Neural cell (in vitro differentiated cells): ENCODE results near the gene GSN. TPM values are rescaled to one million over a fixed set of nuclear protein-coding genes. Genes with fewer than 3 reads are reported as not detected.

Experiments
- H2AFZ ChIP-seq: fragments of 200-600, 300-800 bp; sonication (generic), shearing (Covaris generic); 2 replicates; pipeline ENCODE4 v1.6.0; 2014; ENCODE audit warnings: low read depth, mild to moderate bottlenecking, antibody characterized with exemption, low read length, moderate library complexity
- H3F3A ChIP-seq: fragments of 200-600 bp; shearing (Covaris generic); 2 replicates; pipeline ENCODE4 v1.6.1; 2016; ENCODE audit warnings: mild to moderate bottlenecking, moderate library complexity, mixed read lengths, antibody characterized with exemption, low read length; ENCODE audit not compliant: insufficient read depth, poor library complexity, severe bottlenecking
- H3K27ac ChIP-seq: fragments of 200-600, 300-800 bp; sonication (generic), shearing (Covaris generic); 2 replicates; pipeline ENCODE4 v1.5.1; 2014; ENCODE audit warnings: mild to moderate bottlenecking, low read length, moderate library complexity
- H3K27me3 ChIP-seq: fragments of 300-800, 200-600 bp; sonication (generic), shearing (Covaris generic); 2 replicates; pipeline ENCODE4 v1.6.0; 2014; ENCODE audit warnings: mild to moderate bottlenecking, low read depth, low read length, moderate library complexity; ENCODE audit not compliant: insufficient read depth
- H3K36me3 ChIP-seq: fragments of 300-800, 200-600 bp; sonication (generic), shearing (Covaris generic); 2 replicates; pipeline ENCODE4 v1.5.1; 2014; ENCODE audit warnings: mild to moderate bottlenecking, antibody characterized with exemption, low read length, moderate library complexity; ENCODE audit not compliant: insufficient read depth
- H3K4me2 ChIP-seq: fragments of 300-800, 200-600 bp; sonication (generic), shearing (Covaris generic); 2 replicates; pipeline ENCODE4 v1.6.0; 2014; ENCODE audit warnings: mild to moderate bottlenecking, low read length
- H3K4me3 ChIP-seq: fragments of 300-800, 200-600 bp; sonication (generic), shearing (Covaris generic); 2 replicates; pipeline ENCODE4 v1.5.1; 2014; ENCODE audit warnings: mild to moderate bottlenecking, low read length, moderate library complexity
- H3K79me2 ChIP-seq: fragments of 200-600 bp; shearing (Covaris generic); replicated peaks from 2 replicates; pipeline ENCODE4 v1.6.0; 2014; ENCODE audit warnings: mild to moderate bottlenecking, low read length, moderate library complexity; ENCODE audit not compliant: insufficient read depth
- H3K9ac ChIP-seq: fragments of 300-800, 200-600 bp; sonication (generic), shearing (Covaris generic); 2 replicates; pipeline ENCODE4 v1.6.1; 2016; ENCODE audit warnings: mild to moderate bottlenecking, low read length, mixed read lengths
- H3K9me2 ChIP-seq: fragments of 200-600 bp; shearing (Covaris generic); 2 replicates; pipeline ENCODE4 v1.6.1; 2016; ENCODE audit warnings: mild to moderate bottlenecking, low read length, mixed read lengths; ENCODE audit not compliant: insufficient read depth
- H3K9me3 ChIP-seq: fragments of 200-600, 300-800 bp; sonication (generic), shearing (Covaris generic); 2 replicates; pipeline ENCODE4 v1.6.1; 2016; ENCODE audit warnings: mild to moderate bottlenecking, mixed run types, low read length, moderate library complexity, mixed read lengths
- H4K20me1 ChIP-seq: fragments of 200-600 bp; shearing (Covaris generic); 2 replicates; pipeline ENCODE4 v1.6.1; 2016; ENCODE audit warnings: mild to moderate bottlenecking, mixed run types; ENCODE audit not compliant: insufficient read depth
- EP300 ChIP-seq: fragments of 450-650 bp; conservative IDR thresholded peaks from 2 replicates; pipeline ENCODE4 v1.6.1; 2014; ENCODE audit warnings: antibody characterized with exemption, mild to moderate bottlenecking, moderate library complexity; ENCODE audit not compliant: poor library complexity, severe bottlenecking
- EZH2 ChIP-seq: fragments of 200-600, 300-800 bp; shearing (Covaris generic), sonication (generic); IDR thresholded peaks from 2 replicates; pipeline ENCODE4 v1.6.1; 2014; ENCODE audit warnings: antibody characterized with exemption, low read length, borderline replicate concordance, mild to moderate bottlenecking; ENCODE audit not compliant: insufficient read depth, poor library complexity, severe bottlenecking
- MXI1 ChIP-seq: fragments of 450-650 bp; conservative IDR thresholded peaks from 2 replicates; pipeline ENCODE4 v1.6.1; 2014; ENCODE audit warnings: antibody characterized with exemption, mild to moderate bottlenecking; ENCODE audit not compliant: poor library complexity, severe bottlenecking
- POLR2AphosphoS5 ChIP-seq: IDR thresholded peaks from 2 replicates; pipeline ENCODE4 v1.6.1; 2012
- RAD21 ChIP-seq: fragments of 450-650 bp; conservative IDR thresholded peaks from 2 replicates; pipeline ENCODE4 v1.6.1; 2014; ENCODE audit warnings: antibody characterized with exemption, mild to moderate bottlenecking, moderate library complexity
- SMC3 ChIP-seq: fragments of 450-650 bp; conservative IDR thresholded peaks from 2 replicates; pipeline ENCODE4 v1.6.1; 2014; ENCODE audit warnings: antibody characterized with exemption, mild to moderate bottlenecking, moderate library complexity; ENCODE audit not compliant: poor library complexity
- TAF1 ChIP-seq: IDR thresholded peaks from 2 replicates; pipeline ENCODE4 v1.6.1; 2012; ENCODE audit warnings: low read depth
- polyA plus RNA-seq: library from polyadenylated mRNA; depleted of rRNA; stranded (reverse); fragments of >200 nt; gene quantifications from 2 replicates; pipeline ENCODE4 v1.2.3, GENCODE V29; 2014
- TF ChIP-seq, protein P1 (sequence below): IDR thresholded peaks from 2 replicates; pipeline ENCODE4 v1.6.1; 2012; ENCODE audit warnings: borderline replicate concordance
- TF ChIP-seq, protein P2 (sequence below): fragments of 450-650 bp; IDR thresholded peaks from 2 replicates; pipeline ENCODE4 v1.5.1; 2014; ENCODE audit warnings: antibody characterized with exemption, mild to moderate bottlenecking, moderate library complexity; ENCODE audit not compliant: poor library complexity, severe bottlenecking

The GSN gene
- polyA plus RNA-seq, 1 donor from 2014 or later, result 2.4 TPM

DNA sequence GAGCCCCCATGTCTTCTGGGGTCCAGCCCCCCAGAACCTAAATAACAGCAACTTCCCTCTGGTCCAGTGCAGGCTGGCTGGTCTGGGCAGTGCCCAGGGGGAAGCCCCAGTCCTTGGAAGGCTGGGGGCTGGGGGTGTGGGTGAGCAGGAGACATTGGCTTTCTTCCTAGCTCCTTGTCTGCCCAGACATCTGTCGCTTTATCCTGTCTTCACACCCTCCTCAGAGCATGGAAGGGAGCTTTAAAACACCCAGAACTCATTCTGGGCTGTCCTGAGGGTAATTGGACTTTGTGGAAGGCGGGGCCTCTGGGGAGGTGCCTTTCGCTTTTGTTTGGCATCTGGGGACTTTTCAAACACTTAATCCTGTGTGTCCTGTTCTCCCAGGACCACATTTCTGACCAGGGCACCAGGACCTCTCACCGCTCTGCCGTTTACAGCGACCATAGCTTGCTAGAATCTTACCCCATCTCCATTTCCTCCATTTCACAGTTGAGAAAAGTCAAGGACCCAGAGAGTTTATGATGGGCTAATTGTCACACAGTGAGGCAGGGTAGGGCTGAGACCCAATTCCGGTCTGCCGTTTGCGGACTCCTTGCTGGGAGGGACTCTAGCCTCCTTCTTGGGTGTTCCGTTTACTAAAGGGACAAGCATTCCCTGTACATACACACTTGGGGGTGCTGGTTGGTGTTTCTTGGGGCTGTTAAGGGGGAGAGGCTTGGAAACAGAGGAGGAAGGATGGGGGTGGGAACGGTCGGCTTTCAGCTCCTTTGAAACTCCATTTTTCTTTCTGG is 1.1 kb downstream of the GSN start:
- no peaks in the 10 kb centered on the region for H3K9me3 ChIP-seq
- H3K36me3 ChIP-seq, result no peaks in the 10 kb centered on the region
- H4K20me1 ChIP-seq, result no peaks in the 10 kb centered on the region
- H3K4me3 ChIP-seq, result no peak overlapping the region
- H3K9me2 ChIP-seq, result no peaks in the 10 kb centered on the region
- H3K27me3 ChIP-seq, result peaks cover 20% of the 10 kb centered on the region
- no peak overlapping the region for H3K4me2 ChIP-seq
- no peak overlapping the region for H2AFZ ChIP-seq
- H3K27ac ChIP-seq, result no peak overlapping the region
- H3F3A ChIP-seq, result no peaks in the 10 kb centered on the region
- H3K9ac ChIP-seq, result no peak overlapping the region
- no peaks in the 10 kb centered on the region for H3K79me2 ChIP-seq
- TF ChIP-seq TAF1 (no peak), EP300 (no peak), EZH2 (no peak), MXI1 (no peak), RAD21 (no peak), SMC3 (no peak), POLR2AphosphoS5 (no peak)
- TF ChIP-seq, protein P1, sequence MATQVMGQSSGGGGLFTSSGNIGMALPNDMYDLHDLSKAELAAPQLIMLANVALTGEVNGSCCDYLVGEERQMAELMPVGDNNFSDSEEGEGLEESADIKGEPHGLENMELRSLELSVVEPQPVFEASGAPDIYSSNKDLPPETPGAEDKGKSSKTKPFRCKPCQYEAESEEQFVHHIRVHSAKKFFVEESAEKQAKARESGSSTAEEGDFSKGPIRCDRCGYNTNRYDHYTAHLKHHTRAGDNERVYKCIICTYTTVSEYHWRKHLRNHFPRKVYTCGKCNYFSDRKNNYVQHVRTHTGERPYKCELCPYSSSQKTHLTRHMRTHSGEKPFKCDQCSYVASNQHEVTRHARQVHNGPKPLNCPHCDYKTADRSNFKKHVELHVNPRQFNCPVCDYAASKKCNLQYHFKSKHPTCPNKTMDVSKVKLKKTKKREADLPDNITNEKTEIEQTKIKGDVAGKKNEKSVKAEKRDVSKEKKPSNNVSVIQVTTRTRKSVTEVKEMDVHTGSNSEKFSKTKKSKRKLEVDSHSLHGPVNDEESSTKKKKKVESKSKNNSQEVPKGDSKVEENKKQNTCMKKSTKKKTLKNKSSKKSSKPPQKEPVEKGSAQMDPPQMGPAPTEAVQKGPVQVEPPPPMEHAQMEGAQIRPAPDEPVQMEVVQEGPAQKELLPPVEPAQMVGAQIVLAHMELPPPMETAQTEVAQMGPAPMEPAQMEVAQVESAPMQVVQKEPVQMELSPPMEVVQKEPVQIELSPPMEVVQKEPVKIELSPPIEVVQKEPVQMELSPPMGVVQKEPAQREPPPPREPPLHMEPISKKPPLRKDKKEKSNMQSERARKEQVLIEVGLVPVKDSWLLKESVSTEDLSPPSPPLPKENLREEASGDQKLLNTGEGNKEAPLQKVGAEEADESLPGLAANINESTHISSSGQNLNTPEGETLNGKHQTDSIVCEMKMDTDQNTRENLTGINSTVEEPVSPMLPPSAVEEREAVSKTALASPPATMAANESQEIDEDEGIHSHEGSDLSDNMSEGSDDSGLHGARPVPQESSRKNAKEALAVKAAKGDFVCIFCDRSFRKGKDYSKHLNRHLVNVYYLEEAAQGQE, result no peak
- TF ChIP-seq, protein P2, sequence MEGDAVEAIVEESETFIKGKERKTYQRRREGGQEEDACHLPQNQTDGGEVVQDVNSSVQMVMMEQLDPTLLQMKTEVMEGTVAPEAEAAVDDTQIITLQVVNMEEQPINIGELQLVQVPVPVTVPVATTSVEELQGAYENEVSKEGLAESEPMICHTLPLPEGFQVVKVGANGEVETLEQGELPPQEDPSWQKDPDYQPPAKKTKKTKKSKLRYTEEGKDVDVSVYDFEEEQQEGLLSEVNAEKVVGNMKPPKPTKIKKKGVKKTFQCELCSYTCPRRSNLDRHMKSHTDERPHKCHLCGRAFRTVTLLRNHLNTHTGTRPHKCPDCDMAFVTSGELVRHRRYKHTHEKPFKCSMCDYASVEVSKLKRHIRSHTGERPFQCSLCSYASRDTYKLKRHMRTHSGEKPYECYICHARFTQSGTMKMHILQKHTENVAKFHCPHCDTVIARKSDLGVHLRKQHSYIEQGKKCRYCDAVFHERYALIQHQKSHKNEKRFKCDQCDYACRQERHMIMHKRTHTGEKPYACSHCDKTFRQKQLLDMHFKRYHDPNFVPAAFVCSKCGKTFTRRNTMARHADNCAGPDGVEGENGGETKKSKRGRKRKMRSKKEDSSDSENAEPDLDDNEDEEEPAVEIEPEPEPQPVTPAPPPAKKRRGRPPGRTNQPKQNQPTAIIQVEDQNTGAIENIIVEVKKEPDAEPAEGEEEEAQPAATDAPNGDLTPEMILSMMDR, result no peak

DNA sequence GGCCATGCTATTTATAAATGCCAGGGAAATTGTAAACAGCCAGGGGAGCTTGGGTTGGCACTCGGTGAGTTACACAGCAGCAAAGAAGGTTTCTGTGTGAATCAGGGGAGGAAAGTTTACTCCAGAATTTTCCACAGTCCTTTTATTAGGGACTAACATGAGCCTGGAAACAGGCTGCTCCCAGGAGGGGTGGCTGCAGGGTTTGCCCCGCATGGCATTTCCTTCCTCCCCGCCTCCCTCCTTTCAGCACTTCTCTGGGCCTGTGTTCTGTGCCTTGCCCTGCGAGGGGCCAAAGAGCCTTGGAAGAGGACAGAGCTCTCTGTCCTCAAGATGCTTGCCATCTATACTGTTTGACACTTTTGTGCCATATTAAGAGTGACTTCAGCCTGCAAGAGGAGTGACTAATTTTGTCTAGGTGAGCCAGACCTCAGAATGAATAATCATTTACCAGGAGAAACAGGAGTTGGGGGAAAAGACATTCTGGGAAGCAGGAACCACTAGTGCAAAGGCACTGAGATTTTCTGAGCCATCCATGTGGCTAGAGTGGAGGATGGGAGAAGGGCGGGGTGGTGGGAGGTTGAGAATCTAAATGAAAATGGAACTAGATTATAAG is 1.8 kb downstream of the GSN start:
- no peaks in the 10 kb centered on the region for H3K9me3 ChIP-seq
- no peak overlapping the region for H3K27ac ChIP-seq
- H4K20me1 ChIP-seq, result no peaks in the 10 kb centered on the region
- H3K36me3 ChIP-seq, result no peaks in the 10 kb centered on the region
- TF ChIP-seq MXI1, result no peak
- TF ChIP-seq, protein P1, result no peak
- no peak for TF ChIP-seq RAD21
- no peak for TF ChIP-seq SMC3
- TF ChIP-seq POLR2AphosphoS5, result no peak
- no peak for TF ChIP-seq EP300
- TF ChIP-seq, protein P2, result no peak
- TF ChIP-seq TAF1, result no peak
- no peak for TF ChIP-seq EZH2
- no peaks in the 10 kb centered on the region for H3F3A ChIP-seq
- no peak overlapping the region for H2AFZ ChIP-seq
- H3K27me3 ChIP-seq, result peaks cover 20% of the 10 kb centered on the region
- H3K4me3 ChIP-seq, result no peak overlapping the region
- no peak overlapping the region for H3K4me2 ChIP-seq
- H3K9me2 ChIP-seq, result no peaks in the 10 kb centered on the region
- no peak overlapping the region for H3K9ac ChIP-seq
- no peaks in the 10 kb centered on the region for H3K79me2 ChIP-seq
